Fibroblast of lung (primary cell): ENCODE results near the gene ZBTB17. TPM values are rescaled to one million over a fixed set of nuclear protein-coding genes. Genes with fewer than 3 reads are reported as not detected.
A peak's percentile ranks its signal among the peaks of the same experiment; 100 is the strongest.

Source experiments
- DNase-seq, 2 donors: peaks; one replicate each; pipeline versions ENCODE4 v3.0.0 to v3.0.0-alpha.2; 2010; ENCODE audit warnings: low read depth in 2 of 2
- H2AFZ ChIP-seq: 2 replicates; pipeline ENCODE4 v1.5.1; 2012; ENCODE audit warnings: low read length, control low read depth, inconsistent platforms
- H3K27ac ChIP-seq: 2 replicates; pipeline ENCODE4 v1.5.1; 2011; ENCODE audit warnings: low read length, control low read depth; ENCODE audit not compliant: insufficient read depth
- H3K27me3 ChIP-seq: 2 replicates; pipeline ENCODE4 v1.5.1; 2011; ENCODE audit warnings: mild to moderate bottlenecking, low read length; ENCODE audit not compliant: control insufficient read depth, insufficient read depth
- H3K36me3 ChIP-seq: 2 replicates; pipeline ENCODE4 v1.5.1; 2011; ENCODE audit warnings: low read length; ENCODE audit not compliant: control insufficient read depth, insufficient read depth
- H3K4me1 ChIP-seq: 2 replicates; pipeline ENCODE4 v1.5.1; 2011; ENCODE audit warnings: low read length; ENCODE audit not compliant: control insufficient read depth, insufficient read depth; ENCODE audit errors: extremely low read depth
- H3K4me2 ChIP-seq: 2 replicates; pipeline ENCODE4 v1.5.1; 2011; ENCODE audit warnings: low read length, control low read depth; ENCODE audit not compliant: insufficient read depth; ENCODE audit errors: extremely low read depth
- H3K4me3 ChIP-seq, 4 experiments: fragments of 200-600 bp in 1 of 4; sonication (generic) in 1 of 4; replicated peaks in 1 of 4; 2 replicates each; pipeline ENCODE4 v1.5.1; 2011 to 2016; ENCODE audit warnings: low read length in 4 of 4, low read depth in 3 of 4, mild to moderate bottlenecking in 3 of 4, control low read depth in 2 of 4, inconsistent platforms in 1 of 4, mixed read lengths in 1 of 4; ENCODE audit not compliant: insufficient read depth in 1 of 4; ENCODE audit errors: control extremely low read depth in 1 of 4
- H3K79me2 ChIP-seq: 2 replicates; pipeline ENCODE4 v1.5.1; 2012; ENCODE audit warnings: mild to moderate bottlenecking, low read length, inconsistent platforms; ENCODE audit not compliant: control insufficient read depth, insufficient read depth
- H3K9ac ChIP-seq: 2 replicates; pipeline ENCODE4 v1.5.1; 2011; ENCODE audit warnings: mild to moderate bottlenecking, low read length, control low read depth; ENCODE audit not compliant: insufficient read depth
- H3K9me3 ChIP-seq: 2 replicates; pipeline ENCODE4 v1.5.1; 2012; ENCODE audit warnings: low read depth, low read length; ENCODE audit not compliant: control insufficient read depth, insufficient read depth
- H4K20me1 ChIP-seq: 2 replicates; pipeline ENCODE4 v1.5.1; 2011; ENCODE audit warnings: low read length; ENCODE audit not compliant: control insufficient read depth, insufficient read depth; ENCODE audit errors: extremely low read depth
- CTCF ChIP-seq, 2 donors: IDR thresholded peaks in 1 of 2; conservative IDR thresholded peaks in 1 of 2; 1 replicate in 1 of 2; 2 replicates in 1 of 2; pipeline ENCODE4 v1.5.1; 2011 to 2012; ENCODE audit warnings: low read length in 2 of 2, control low read depth in 1 of 2, inconsistent platforms in 1 of 2, low read depth in 1 of 2, mild to moderate bottlenecking in 1 of 2
- EZH2 ChIP-seq: IDR thresholded peaks from 2 replicates; pipeline ENCODE4 v1.5.1; 2012; ENCODE audit warnings: low read length, control low read depth, mild to moderate bottlenecking; ENCODE audit errors: missing control alignments
- polyA plus RNA-seq, 2 donors: library from polyadenylated mRNA; depleted of rRNA in 1 of 2; stranded (reverse) in 1 of 2; unstranded in 1 of 2; fragments of >200 nt; gene quantifications; 2 replicates each; pipeline ENCODE4 v1.2.1, GENCODE V29; 2011 to 2012; ENCODE audit warnings: missing spikeins in 1 of 2
- total RNA-seq: library from RNA; depleted of rRNA; stranded (reverse); fragments of >200 nt; gene quantifications from 2 replicates; pipeline ENCODE4 v1.2.1, GENCODE V29; 2014

Gene ZBTB17
- total and polyA plus RNA-seq, 2 donors (not counting 1 experiment from before 2014, with no cell fraction given), result 12.6 to 54.3 TPM

- no peak overlapping the region for H3K4me2 ChIP-seq
- H3K27me3 ChIP-seq, result no peaks in the 10 kb centered on the region
- H3K9me3 ChIP-seq, result no peaks in the 10 kb centered on the region
- H3K27ac ChIP-seq, result peak overlapping the region; percentile 0
- TF ChIP-seq EZH2, result no peak
- peak in 1 of 2 donors; percentile 4 for TF ChIP-seq CTCF (conservative IDR thresholded peaks at IDR 0.05 in 1 of 2, IDR thresholded peaks at IDR 0.05 in 1 of 2; ENCODE audit: low read depth in 1 of 2, low read length in 2 of 2)
- H3K4me3 ChIP-seq, result no peak overlapping the region
- H3K36me3 ChIP-seq, result peaks cover 28% of the 10 kb centered on the region
- no peak overlapping the region for H3K9ac ChIP-seq
- no peaks in the 10 kb centered on the region for H4K20me1 ChIP-seq
- H2AFZ ChIP-seq, result no peak overlapping the region
- H3K4me1 ChIP-seq, result peaks cover 7% of the 10 kb centered on the region
- no peaks in the 10 kb centered on the region for H3K79me2 ChIP-seq
- peak in 1 of 2 donors; percentile 40 for DNase-seq
Observed at GRCh38 chr1:15937706-15938168, 38.2 kb downstream of the ZBTB17 start.

GRCh38 chr1:15937146-15937545, 38.8 kb downstream of the ZBTB17 start:
- no peaks in the 10 kb centered on the region for H4K20me1 ChIP-seq
- DNase-seq, result no peak
- H3K27me3 ChIP-seq, result no peaks in the 10 kb centered on the region
- H3K27ac ChIP-seq, result peak overlapping the region; percentile 0
- no peaks in the 10 kb centered on the region for H3K79me2 ChIP-seq
- no peak overlapping the region for H3K9ac ChIP-seq
- H3K36me3 ChIP-seq, result peaks cover 27% of the 10 kb centered on the region
- no peaks in the 10 kb centered on the region for H3K9me3 ChIP-seq
- H3K4me3 ChIP-seq, result no peak overlapping the region
- no peak overlapping the region for H2AFZ ChIP-seq
- TF ChIP-seq EZH2, result no peak
- no peak for TF ChIP-seq CTCF (conservative IDR thresholded peaks at IDR 0.05 in 1 of 2, IDR thresholded peaks at IDR 0.05 in 1 of 2; ENCODE audit: low read depth in 1 of 2, low read length in 2 of 2)
- no peak overlapping the region for H3K4me2 ChIP-seq
- peaks cover 7% of the 10 kb centered on the region for H3K4me1 ChIP-seq

- no peak overlapping the region for H3K27ac ChIP-seq
- no peak overlapping the region for H2AFZ ChIP-seq
- no peak overlapping the region for H3K4me3 ChIP-seq
- no peak overlapping the region for H3K4me2 ChIP-seq
- no peaks in the 10 kb centered on the region for H3K79me2 ChIP-seq
- TF ChIP-seq EZH2, result no peak
- TF ChIP-seq CTCF (conservative IDR thresholded peaks at IDR 0.05 in 1 of 2, IDR thresholded peaks at IDR 0.05 in 1 of 2; ENCODE audit: low read depth in 1 of 2, low read length in 2 of 2), result no peak
- peaks cover 7% of the 10 kb centered on the region for H3K4me1 ChIP-seq
- no peak overlapping the region for H3K9ac ChIP-seq
- H3K27me3 ChIP-seq, result no peaks in the 10 kb centered on the region
- no peaks in the 10 kb centered on the region for H3K9me3 ChIP-seq
- H3K36me3 ChIP-seq, result peaks cover 17% of the 10 kb centered on the region
- H4K20me1 ChIP-seq, result no peaks in the 10 kb centered on the region
- no peak for DNase-seq
Observed at GRCh38 chr1:15936025-15936424, 39.9 kb downstream of the ZBTB17 start.
